ENCODE data around the gene WWOX.

Gene WWOX

GRCh38 chr16:78376452-78376851 lies 277.0 kb downstream of the WWOX start:
- H2BK12ac ChIP-seq (ENCODE audit: low read length) = no peak overlapping the region
- no peak overlapping the region for H2AK5ac ChIP-seq (ENCODE audit: low read length)
- no peak overlapping the region for H3K23ac ChIP-seq (ENCODE audit: low read length)
- no peak overlapping the region for H3K4ac ChIP-seq (ENCODE audit: low read depth, low read length)
- no peak overlapping the region for H3K27ac ChIP-seq (ENCODE audit: low read depth, low read length)
- H3K27me3 ChIP-seq (ENCODE audit: insufficient read depth, low read length) = no peaks in the 10 kb centered on the region
- peaks cover 2% of the 10 kb centered on the region for H3K79me1 ChIP-seq (ENCODE audit: low read length)
- no peak overlapping the region for H4K12ac ChIP-seq (ENCODE audit: low read depth, low read length)
- H3K79me2 ChIP-seq (ENCODE audit: control insufficient read depth, insufficient read depth, low read length, poor library complexity) = no peaks in the 10 kb centered on the region
- H3K18ac ChIP-seq (ENCODE audit: low read length) = no peak overlapping the region
- no peak overlapping the region for H4K91ac ChIP-seq (ENCODE audit: low read depth, low read length)
- no peaks in the 10 kb centered on the region for H3K9me3 ChIP-seq (ENCODE audit: insufficient read depth, low read depth, low read length)
- no peak overlapping the region for H4K8ac ChIP-seq (ENCODE audit: low read depth, low read length)
- peaks cover 0 to 2% of the 10 kb centered on the region in 2 experiments for H3K4me1 ChIP-seq (ENCODE audit: control insufficient read depth in 1 of 2, insufficient read depth in 2 of 2, low read length in 2 of 2)
- no peak overlapping the region for H2BK120ac ChIP-seq (ENCODE audit: insufficient read depth, low read length, poor library complexity)
- H3K9ac ChIP-seq (ENCODE audit: low read length) = no peak overlapping the region
- no peak overlapping the region for H2AFZ ChIP-seq (ENCODE audit: insufficient read depth, low read length, poor library complexity)
- no peak overlapping the region for H3K4me2 ChIP-seq (ENCODE audit: low read length)
- H2BK5ac ChIP-seq (ENCODE audit: low read depth, low read length, poor library complexity) = no peak overlapping the region
- H3K14ac ChIP-seq (ENCODE audit: low read length) = no peak overlapping the region
- DNase-seq = peak; percentile 1 to 58
- no peak overlapping the region for H3K4me3 ChIP-seq (ENCODE audit: low read depth, low read length)
- WGBS (ENCODE audit: extremely low coverage, insufficient coverage, insufficient read length) = no CpG with 5 or more reads among the region's 4 CpGs
- no peaks in the 10 kb centered on the region for H3K36me3 ChIP-seq (ENCODE audit: control insufficient read depth in 1 of 2, insufficient read depth in 2 of 2, low read length in 2 of 2)

DNA sequence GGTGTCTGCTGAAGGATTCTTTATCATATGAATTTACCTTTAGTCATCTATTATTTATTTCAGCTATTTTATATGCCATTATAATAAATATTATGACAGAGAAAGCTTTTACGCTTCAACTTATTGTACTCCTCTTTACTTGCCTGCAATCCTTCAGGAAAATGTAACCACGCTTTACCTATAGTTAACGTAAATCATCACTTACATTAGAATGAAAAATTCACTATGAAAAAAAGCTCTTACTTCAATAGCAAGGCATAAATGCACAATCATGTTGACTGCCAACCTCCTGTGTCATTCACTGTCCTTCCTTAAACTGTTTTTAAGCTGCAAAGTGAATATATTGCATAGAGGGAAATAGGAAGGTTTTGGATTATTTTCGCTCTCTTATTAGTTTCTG lies 277.9 kb downstream of the WWOX start:
- WGBS (ENCODE audit: extremely low coverage, insufficient coverage, insufficient read length) = no CpG with 5 or more reads among the region's 4 CpGs

DNA sequence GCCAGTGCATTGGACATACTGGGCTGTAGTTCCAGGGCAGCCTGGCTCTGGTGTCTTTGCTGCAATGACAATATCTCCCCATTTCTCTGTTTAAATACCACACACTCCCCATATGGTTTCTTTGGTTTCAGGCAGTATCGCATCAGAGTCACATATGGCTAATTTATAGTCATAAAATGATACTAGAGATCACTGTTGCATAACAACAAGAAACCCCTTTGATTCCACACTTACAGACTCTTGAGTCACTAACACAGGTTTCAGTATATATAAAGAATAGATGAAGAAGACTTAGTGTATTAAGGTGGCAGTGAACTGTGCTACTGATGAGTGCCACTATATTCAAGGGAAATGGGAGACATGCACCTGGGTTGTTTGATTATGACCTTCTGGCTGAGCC lies 281.6 kb downstream of the WWOX start:
- H3K9me3 ChIP-seq (ENCODE audit: insufficient read depth, low read depth, low read length) = no peaks in the 10 kb centered on the region
- H3K23ac ChIP-seq (ENCODE audit: low read length) = no peak overlapping the region
- no CpG with 5 or more reads among the region's 1 CpG for WGBS (ENCODE audit: extremely low coverage, insufficient coverage, insufficient read length)
- DNase-seq = no peak
- no peak overlapping the region for H3K14ac ChIP-seq (ENCODE audit: low read length)
- H3K27ac ChIP-seq (ENCODE audit: low read depth, low read length) = no peak overlapping the region
- no peak overlapping the region for H3K4me3 ChIP-seq (ENCODE audit: low read depth, low read length)
- no peak overlapping the region for H3K18ac ChIP-seq (ENCODE audit: low read length)
- no peak overlapping the region for H2AK5ac ChIP-seq (ENCODE audit: low read length)
- H2AFZ ChIP-seq (ENCODE audit: insufficient read depth, low read length, poor library complexity) = no peak overlapping the region
- H3K4me1 ChIP-seq (ENCODE audit: control insufficient read depth in 1 of 2, insufficient read depth in 2 of 2, low read length in 2 of 2) = no peaks in the 10 kb centered on the region
- H4K8ac ChIP-seq (ENCODE audit: low read depth, low read length) = no peak overlapping the region
- H3K9ac ChIP-seq (ENCODE audit: low read length) = no peak overlapping the region
- no peaks in the 10 kb centered on the region for H3K79me2 ChIP-seq (ENCODE audit: control insufficient read depth, insufficient read depth, low read length, poor library complexity)
- no peaks in the 10 kb centered on the region for H3K27me3 ChIP-seq (ENCODE audit: insufficient read depth, low read length)
- no peak overlapping the region for H2BK12ac ChIP-seq (ENCODE audit: low read length)
- no peak overlapping the region for H3K4ac ChIP-seq (ENCODE audit: low read depth, low read length)
- no peak overlapping the region for H4K91ac ChIP-seq (ENCODE audit: low read depth, low read length)
- H2BK120ac ChIP-seq (ENCODE audit: insufficient read depth, low read length, poor library complexity) = no peak overlapping the region
- H4K12ac ChIP-seq (ENCODE audit: low read depth, low read length) = no peak overlapping the region
- H3K79me1 ChIP-seq (ENCODE audit: low read length) = no peaks in the 10 kb centered on the region
- no peak overlapping the region for H2BK5ac ChIP-seq (ENCODE audit: low read depth, low read length, poor library complexity)
- no peaks in the 10 kb centered on the region for H3K36me3 ChIP-seq (ENCODE audit: control insufficient read depth in 1 of 2, insufficient read depth in 2 of 2, low read length in 2 of 2)
- H3K4me2 ChIP-seq (ENCODE audit: low read length) = no peak overlapping the region

More for the DNA sequence above, 277.9 kb downstream of the WWOX start:
- no peaks in the 10 kb centered on the region for H3K36me3 ChIP-seq (ENCODE audit: control insufficient read depth in 1 of 2, insufficient read depth in 2 of 2, low read length in 2 of 2)
- H2BK12ac ChIP-seq (ENCODE audit: low read length) = no peak overlapping the region
- H3K27ac ChIP-seq (ENCODE audit: low read depth, low read length) = no peak overlapping the region
- no peaks in the 10 kb centered on the region for H3K27me3 ChIP-seq (ENCODE audit: insufficient read depth, low read length)
- no peak overlapping the region for H2AK5ac ChIP-seq (ENCODE audit: low read length)
- no peak overlapping the region for H3K4me3 ChIP-seq (ENCODE audit: low read depth, low read length)
- H3K4me2 ChIP-seq (ENCODE audit: low read length) = no peak overlapping the region
- no peak overlapping the region for H3K23ac ChIP-seq (ENCODE audit: low read length)
- no peak overlapping the region for H3K4ac ChIP-seq (ENCODE audit: low read depth, low read length)
- no peak overlapping the region for H2AFZ ChIP-seq (ENCODE audit: insufficient read depth, low read length, poor library complexity)
- no peak overlapping the region for H3K9ac ChIP-seq (ENCODE audit: low read length)
- no peaks in the 10 kb centered on the region for H3K9me3 ChIP-seq (ENCODE audit: insufficient read depth, low read depth, low read length)
- no peak overlapping the region for H2BK120ac ChIP-seq (ENCODE audit: insufficient read depth, low read length, poor library complexity)
- H3K14ac ChIP-seq (ENCODE audit: low read length) = no peak overlapping the region
- no peak overlapping the region for H3K18ac ChIP-seq (ENCODE audit: low read length)
- H3K79me2 ChIP-seq (ENCODE audit: control insufficient read depth, insufficient read depth, low read length, poor library complexity) = no peaks in the 10 kb centered on the region
- H4K91ac ChIP-seq (ENCODE audit: low read depth, low read length) = no peak overlapping the region
- H3K79me1 ChIP-seq (ENCODE audit: low read length) = no peaks in the 10 kb centered on the region
- H2BK5ac ChIP-seq (ENCODE audit: low read depth, low read length, poor library complexity) = no peak overlapping the region
- H4K12ac ChIP-seq (ENCODE audit: low read depth, low read length) = no peak overlapping the region
- no peak overlapping the region for H4K8ac ChIP-seq (ENCODE audit: low read depth, low read length)
- no peak for DNase-seq
- peaks cover 0 to 2% of the 10 kb centered on the region in 2 experiments for H3K4me1 ChIP-seq (ENCODE audit: control insufficient read depth in 1 of 2, insufficient read depth in 2 of 2, low read length in 2 of 2)

DNA sequence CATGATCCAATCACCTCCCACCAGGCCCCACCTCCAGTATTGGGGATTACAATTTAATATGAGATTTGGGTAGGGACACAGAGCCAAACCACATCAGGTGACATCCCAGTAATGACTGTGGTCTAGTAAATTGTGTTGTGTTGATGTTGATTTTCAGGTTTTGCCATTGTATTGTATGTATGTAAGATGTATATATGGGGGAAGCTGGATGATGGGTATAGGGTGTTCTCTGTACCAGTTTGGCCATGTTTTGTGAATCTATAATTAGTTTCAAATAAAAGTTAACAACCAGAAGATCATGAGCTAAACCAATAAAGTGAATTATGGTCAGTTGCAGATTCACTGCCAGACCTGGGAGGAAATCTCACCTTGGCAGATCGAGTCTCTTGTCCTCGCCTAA lies 283.7 kb downstream of the WWOX start:
- Histone ChIP-seq H2BK12ac (ENCODE audit: low read length) (no peak overlapping the region), H3K18ac (ENCODE audit: low read length) (no peak overlapping the region), H4K8ac (ENCODE audit: low read depth, low read length) (no peak overlapping the region), H3K79me2 (ENCODE audit: control insufficient read depth, insufficient read depth, low read length, poor library complexity) (no peaks in the 10 kb centered on the region), H3K4me3 (ENCODE audit: low read depth, low read length) (no peak overlapping the region), H3K27ac (ENCODE audit: low read depth, low read length) (no peak overlapping the region), H3K9ac (ENCODE audit: low read length) (no peak overlapping the region), H3K14ac (ENCODE audit: low read length) (no peak overlapping the region), H2BK120ac (ENCODE audit: insufficient read depth, low read length, poor library complexity) (no peak overlapping the region), H3K23ac (ENCODE audit: low read length) (no peak overlapping the region), H3K4me1 (ENCODE audit: control insufficient read depth in 1 of 2, insufficient read depth in 2 of 2, low read length in 2 of 2) (no peaks in the 10 kb centered on the region), H3K36me3 (ENCODE audit: control insufficient read depth in 1 of 2, insufficient read depth in 2 of 2, low read length in 2 of 2) (no peaks in the 10 kb centered on the region), H3K79me1 (ENCODE audit: low read length) (no peaks in the 10 kb centered on the region), H3K27me3 (ENCODE audit: insufficient read depth, low read length) (no peaks in the 10 kb centered on the region), H2BK5ac (ENCODE audit: low read depth, low read length, poor library complexity) (no peak overlapping the region), H4K12ac (ENCODE audit: low read depth, low read length) (no peak overlapping the region), H3K4ac (ENCODE audit: low read depth, low read length) (no peak overlapping the region), H2AK5ac (ENCODE audit: low read length) (no peak overlapping the region), H3K9me3 (ENCODE audit: insufficient read depth, low read depth, low read length) (no peaks in the 10 kb centered on the region), H2AFZ (ENCODE audit: insufficient read depth, low read length, poor library complexity) (no peak overlapping the region), H3K4me2 (ENCODE audit: low read length) (no peak overlapping the region), H4K91ac (ENCODE audit: low read depth, low read length) (no peak overlapping the region)
- WGBS (ENCODE audit: extremely low coverage, insufficient coverage, insufficient read length) = no CpG with 5 or more reads among the region's 2 CpGs
- DNase-seq = no peak
